Right lung (tissue), 5 donors: ENCODE measurements around the gene SPEN. TPM values are rescaled to one million over a fixed set of nuclear protein-coding genes. Genes with fewer than 3 reads are reported as not detected.

Source experiments
- DNase-seq, 2 donors: peaks; one replicate each; pipeline ENCODE4 v3.0.0-alpha.2; 2013
- polyA plus RNA-seq, 5 donors: library from polyadenylated mRNA; unstranded; fragments of 120-200 nt; gene quantifications; one replicate each; pipeline versions ENCODE4 v1.2.1 to v1.2.3, GENCODE V29; 2013; ENCODE audit warnings: inconsistent platforms in 1 of 5, low replicate concordance in 1 of 5; ENCODE audit not compliant: insufficient read length in 5 of 5, insufficient read depth in 1 of 5

The SPEN gene
- polyA plus RNA-seq, 5 donors: 53.9 to 65.8 (median 55.9) TPM

DNA sequence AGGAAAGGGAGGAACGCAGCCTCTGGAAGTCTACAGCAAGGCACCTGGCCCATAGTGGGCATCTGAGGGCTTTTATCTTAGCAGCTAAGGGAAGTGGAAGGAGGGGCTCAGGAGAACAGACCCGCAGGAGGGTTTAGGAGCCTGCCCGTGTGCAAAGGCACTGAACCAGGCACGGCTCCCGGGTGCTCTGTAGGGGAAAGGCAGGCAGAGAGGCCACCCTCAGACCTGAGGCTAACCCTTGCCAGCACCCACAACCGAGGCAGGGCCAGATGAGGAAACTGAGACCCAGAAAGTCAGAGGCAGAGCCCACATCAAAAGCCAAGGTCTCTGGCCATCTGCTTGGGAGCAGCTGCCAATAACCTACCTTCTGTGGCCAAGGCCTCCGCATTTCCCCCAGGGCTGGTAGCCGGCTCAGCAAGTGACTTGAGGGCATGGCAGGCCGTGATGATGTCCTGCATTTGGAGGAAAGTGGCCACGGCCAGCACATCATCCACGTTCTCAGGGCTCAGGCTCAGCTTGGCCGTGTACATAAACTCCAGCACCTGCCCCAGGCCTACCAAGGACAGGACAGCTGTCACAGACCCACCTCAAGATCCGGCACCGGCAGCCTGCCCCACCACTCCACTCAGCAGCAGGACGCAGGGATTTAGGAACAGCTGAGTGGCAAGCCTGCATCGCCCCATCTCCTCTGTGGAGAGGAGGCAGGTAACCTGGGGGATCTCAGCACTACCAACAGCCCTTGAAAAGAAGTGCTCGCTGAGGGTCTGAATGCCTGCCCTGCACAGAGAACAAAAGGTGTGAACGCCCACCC, 99.3 kb downstream of the SPEN start:
- no peak for DNase-seq

GRCh38 chr1:15947382-15948090, 100.0 kb downstream of the SPEN start:
- no peak for DNase-seq

DNA sequence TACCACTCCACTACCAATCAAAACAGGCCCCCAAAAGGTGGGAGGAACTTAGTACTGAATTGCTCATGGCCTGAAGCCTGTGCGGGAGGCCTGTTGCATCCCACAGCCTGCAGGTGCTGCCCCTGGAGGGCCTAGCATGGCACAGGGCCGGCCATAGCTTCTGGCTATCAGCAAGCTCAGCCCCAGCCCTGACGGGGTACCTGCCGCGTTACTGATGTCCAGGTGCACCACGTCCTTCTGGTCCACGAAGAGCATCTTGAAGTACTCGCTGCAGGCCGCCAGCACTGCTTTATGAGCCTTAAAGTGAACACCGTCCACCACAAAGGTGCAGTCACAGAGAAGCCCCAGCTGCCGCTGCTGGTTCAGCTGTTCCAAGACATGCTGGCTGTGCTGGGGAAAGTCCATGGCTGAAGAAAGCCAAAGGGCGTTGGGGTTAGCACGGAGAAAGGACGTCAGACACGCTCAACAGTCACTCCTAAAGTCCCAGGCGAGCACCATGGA, 100.6 kb downstream of the SPEN start:
- DNase-seq: no peak

GRCh38 chr1:15948595-15949452, 101.3 kb downstream of the SPEN start:
- no peak for DNase-seq

DNA sequence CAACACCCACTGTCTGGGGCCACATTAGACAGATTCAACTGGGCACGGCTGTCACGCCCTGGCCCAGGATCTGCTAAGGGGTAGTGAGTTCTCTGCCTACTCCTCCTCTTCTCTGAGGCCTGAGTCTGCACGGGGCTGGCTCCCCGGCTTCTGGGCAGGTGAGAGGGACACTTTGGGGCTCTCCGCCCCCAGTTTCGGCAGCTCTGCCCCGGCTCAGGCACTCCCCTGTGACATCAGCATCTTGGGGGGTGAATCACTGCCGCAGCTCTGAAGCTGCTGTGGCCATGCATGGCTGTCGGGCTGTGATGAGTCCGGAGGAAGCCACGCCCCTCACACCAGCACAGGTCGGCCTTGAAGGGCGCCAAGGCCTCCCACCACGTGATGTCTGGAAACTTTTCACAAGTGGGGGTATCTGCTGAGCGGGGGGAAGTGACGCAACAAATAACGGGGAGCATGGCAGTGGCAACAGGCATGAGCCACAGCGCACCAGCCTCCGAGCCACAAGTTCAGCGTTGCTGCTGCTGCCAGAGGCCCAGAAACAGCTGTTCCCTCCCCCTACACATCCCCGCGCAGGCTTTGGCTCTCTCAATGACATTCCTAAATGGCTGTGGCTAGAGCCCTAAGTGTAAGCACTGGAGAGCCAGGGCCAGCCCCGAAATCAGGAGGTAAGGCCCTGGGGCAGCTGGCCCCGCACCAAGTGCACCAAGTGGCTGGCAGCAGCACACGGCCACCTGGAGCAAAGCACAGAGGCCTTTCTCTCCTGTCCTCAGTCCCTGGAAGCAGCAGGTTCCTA, 102.1 kb downstream of the SPEN start:
- DNase-seq: peak; percentile 68 to 75

DNA sequence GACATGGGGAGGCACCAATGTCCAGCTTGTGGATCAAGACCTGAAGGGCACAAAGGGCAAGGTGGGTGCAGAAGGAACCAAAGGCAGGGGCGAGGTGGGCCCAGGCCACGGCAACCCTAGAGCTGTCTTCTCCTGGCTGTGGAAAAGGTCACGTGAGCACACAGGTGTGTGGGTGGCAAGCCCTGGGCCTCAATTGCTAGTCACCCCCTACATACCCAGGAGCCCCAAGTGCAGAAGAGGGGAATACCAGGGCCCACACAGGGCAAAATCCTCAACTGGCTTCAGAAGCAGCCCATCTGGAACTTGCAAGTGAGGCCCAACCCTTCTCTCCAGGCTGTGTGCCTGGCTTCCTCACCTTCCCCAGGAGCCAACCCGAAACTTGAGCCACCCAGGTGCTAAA, 102.8 kb downstream of the SPEN start:
- DNase-seq: no peak

DNA sequence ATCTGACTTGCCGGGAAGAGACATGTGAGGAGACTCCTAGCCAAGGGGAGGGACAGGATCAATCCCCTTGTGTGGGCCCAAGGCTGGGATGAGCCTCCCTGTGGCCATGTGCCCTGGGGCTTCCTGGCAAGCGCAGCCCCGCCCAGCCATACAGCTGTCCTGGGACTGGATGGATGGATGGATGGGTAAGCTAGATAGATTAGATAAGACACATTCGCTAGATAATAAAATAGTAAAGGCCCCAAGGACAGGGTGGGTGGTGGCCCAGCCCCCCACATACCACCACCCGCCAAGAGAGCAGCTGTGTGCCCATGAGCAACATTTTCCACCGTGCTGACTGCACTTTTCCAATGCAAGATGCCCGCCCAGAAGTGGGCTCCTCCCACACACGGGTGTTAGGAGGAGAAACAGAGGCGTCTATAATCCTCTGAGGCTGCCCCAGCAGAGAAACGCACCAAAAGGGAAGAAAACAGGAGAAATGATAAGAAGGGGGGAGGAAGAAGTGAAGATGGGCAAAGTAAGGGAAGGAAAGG, 103.3 kb downstream of the SPEN start:
- DNase-seq: no peak

DNA sequence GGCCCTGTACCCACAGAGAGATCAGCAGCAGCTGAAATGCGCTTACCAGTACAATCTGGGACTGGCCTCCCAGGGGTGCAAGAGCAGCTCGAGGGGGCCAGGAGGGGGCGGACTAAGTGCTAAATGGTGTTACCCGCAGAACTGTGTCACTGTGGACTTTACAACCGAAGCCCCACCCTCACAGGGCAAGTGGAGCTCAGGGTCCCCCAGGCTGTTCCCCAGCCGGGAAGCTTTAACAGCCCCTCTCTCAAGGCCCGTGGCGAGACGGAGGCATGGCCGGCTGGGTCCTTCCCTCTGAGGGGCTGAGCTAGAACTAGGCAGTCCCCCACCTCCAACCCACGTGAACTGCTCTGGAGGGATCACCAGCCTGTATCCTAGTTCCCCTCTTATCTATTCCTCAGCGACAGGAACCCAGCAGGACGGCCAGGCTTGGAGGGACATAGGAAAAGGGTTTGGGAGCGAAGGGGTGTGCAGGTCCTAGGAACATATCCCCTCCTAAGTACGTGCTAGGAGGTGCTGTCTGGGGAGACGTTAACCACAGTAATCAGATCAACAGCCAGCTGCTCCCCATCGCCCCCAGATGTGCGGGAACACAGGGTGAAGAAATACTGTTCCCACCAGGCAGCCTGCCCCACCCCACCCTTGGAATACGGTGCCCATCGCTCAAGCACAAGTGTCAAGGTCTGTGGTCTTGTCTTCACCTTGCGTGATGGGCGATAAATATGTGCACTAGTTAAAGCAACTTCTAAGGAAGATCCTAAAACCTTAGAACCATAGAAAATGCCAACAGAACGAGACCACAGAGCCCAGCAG, 104.0 kb downstream of the SPEN start:
- no peak for DNase-seq

- DNase-seq: no peak
These were observed 105.1 kb downstream of the SPEN start for GRCh38 chr1:15952317-15953258.

GRCh38 chr1:15953294-15953771, 105.8 kb downstream of the SPEN start:
- DNase-seq: no peak

GRCh38 chr1:15953791-15954241, 106.3 kb downstream of the SPEN start:
- no peak for DNase-seq

DNA sequence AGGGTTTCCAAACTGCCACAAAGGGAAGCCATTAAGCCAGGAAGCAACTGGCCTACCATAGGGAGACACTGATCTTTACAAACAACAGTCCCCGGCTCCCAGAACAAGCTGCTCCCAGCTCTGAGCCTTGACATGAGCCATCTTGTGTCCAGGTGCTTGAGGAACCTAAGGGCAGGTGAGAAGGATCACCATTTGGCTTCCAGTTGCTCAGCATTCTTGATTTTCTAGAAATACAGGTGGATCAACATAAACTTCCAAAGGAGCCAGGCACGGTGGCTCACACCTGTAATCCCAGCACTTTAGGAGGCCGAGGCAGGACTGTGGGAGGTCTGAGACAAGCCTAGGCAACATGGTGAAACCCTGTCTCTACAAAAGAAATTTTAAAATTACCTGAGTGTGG, 106.8 kb downstream of the SPEN start:
- no peak for DNase-seq

DNA sequence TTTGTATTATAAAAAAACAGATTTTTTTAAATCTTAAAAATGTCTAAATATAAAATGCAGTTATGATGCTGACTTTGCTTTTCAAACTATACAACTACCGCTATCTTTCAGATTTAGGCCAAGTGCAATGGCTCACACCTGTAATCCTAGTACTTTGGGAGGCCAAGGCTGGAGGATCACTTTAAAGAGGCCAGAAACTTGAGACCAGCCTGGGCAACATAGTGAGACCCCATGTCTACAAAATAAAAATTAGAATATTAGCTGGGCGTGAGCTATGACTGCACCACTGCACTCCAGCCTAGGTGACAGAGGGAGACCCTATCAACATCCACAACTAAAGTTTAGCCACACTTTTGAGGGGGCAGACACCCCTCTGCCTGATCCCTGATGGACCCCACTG, 108.0 kb downstream of the SPEN start:
- DNase-seq: no peak

DNA sequence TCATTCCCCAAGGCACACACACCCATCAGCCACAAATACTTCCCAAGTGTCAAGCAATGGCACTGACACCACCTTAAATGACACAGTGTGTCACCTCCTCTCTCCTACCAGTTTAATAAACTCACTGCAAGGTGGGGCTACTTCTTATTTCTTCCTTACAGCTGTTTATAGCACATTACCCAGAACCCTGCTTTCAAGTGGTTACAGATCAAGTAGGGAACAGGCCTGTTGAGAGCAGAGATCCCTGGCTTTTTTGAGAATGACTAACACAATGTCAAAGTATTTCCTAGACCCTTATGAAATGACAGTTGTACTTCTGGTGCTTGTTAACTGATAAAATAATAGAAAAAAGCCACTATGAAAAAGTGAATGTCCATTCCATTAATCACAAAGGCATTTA, 108.6 kb downstream of the SPEN start:
- no peak for DNase-seq

- no peak for DNase-seq
These were observed 110.0 kb downstream of the SPEN start for GRCh38 chr1:15957221-15958095.

DNA sequence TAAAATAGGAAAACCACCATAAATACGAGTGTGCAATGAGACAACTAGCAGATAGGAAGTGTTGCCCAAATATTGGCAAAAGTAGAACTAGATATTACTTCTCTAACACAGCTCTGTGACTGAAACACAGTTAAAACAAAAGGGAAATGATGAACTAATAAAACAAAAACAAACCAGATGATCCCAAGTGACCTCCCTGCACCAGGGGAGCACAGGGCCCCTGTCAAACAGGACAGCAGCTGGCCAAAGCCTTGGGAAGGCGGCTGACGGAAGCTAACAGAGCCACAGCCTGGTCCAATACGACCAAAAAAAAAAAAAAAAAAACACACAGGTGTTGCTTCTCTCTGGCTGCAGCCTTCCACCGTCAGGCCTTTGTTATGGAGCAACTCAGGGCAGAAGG, 110.6 kb downstream of the SPEN start:
- DNase-seq: no peak

- DNase-seq: no peak
These were observed 111.3 kb downstream of the SPEN start for GRCh38 chr1:15958793-15959192.

DNA sequence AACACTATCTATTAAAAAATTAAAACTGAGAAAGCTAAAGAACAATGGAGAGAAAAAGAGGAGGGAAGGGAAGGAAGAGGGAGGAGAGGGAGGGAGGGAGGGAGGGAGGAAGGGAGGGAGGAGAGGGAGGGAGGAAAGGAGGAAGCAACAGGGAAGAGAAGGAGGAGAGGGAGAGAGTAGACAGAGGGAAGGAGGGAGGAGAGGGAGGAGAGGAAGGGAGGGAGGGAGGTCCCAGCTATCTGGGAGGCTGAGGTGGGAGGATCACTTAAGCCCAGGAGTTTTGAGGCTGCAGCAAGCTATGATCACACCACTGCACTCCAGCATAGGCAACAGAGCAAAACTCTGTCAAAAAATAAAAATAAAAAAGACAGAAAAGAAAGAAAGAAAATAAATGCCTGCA, 111.9 kb downstream of the SPEN start:
- no peak for DNase-seq
